Fibroblast of lung (primary cell): ENCODE measurements around the gene DENND4A. TPM values are rescaled to one million over a fixed set of nuclear protein-coding genes. Genes with fewer than 3 reads are reported as not detected.

Source experiments
- DNase-seq, 2 donors: peaks; one replicate each; pipeline versions ENCODE4 v3.0.0 to v3.0.0-alpha.2; 2010; ENCODE audit warnings: low read depth in 2 of 2
- H2AFZ ChIP-seq: 2 replicates; pipeline ENCODE4 v1.5.1; 2012; ENCODE audit warnings: low read length, control low read depth, inconsistent platforms
- H3K27ac ChIP-seq: 2 replicates; pipeline ENCODE4 v1.5.1; 2011; ENCODE audit warnings: low read length, control low read depth; ENCODE audit not compliant: insufficient read depth
- H3K27me3 ChIP-seq: 2 replicates; pipeline ENCODE4 v1.5.1; 2011; ENCODE audit warnings: mild to moderate bottlenecking, low read length; ENCODE audit not compliant: control insufficient read depth, insufficient read depth
- H3K36me3 ChIP-seq: 2 replicates; pipeline ENCODE4 v1.5.1; 2011; ENCODE audit warnings: low read length; ENCODE audit not compliant: control insufficient read depth, insufficient read depth
- H3K4me1 ChIP-seq: 2 replicates; pipeline ENCODE4 v1.5.1; 2011; ENCODE audit warnings: low read length; ENCODE audit not compliant: control insufficient read depth, insufficient read depth; ENCODE audit errors: extremely low read depth
- H3K4me2 ChIP-seq: 2 replicates; pipeline ENCODE4 v1.5.1; 2011; ENCODE audit warnings: low read length, control low read depth; ENCODE audit not compliant: insufficient read depth; ENCODE audit errors: extremely low read depth
- H3K4me3 ChIP-seq, 4 experiments: fragments of 200-600 bp in 1 of 4; sonication (generic) in 1 of 4; replicated peaks in 1 of 4; 2 replicates each; pipeline ENCODE4 v1.5.1; 2011 to 2016; ENCODE audit warnings: low read length in 4 of 4, low read depth in 3 of 4, mild to moderate bottlenecking in 3 of 4, control low read depth in 2 of 4, inconsistent platforms in 1 of 4, mixed read lengths in 1 of 4; ENCODE audit not compliant: insufficient read depth in 1 of 4; ENCODE audit errors: control extremely low read depth in 1 of 4
- H3K79me2 ChIP-seq: 2 replicates; pipeline ENCODE4 v1.5.1; 2012; ENCODE audit warnings: mild to moderate bottlenecking, low read length, inconsistent platforms; ENCODE audit not compliant: control insufficient read depth, insufficient read depth
- H3K9ac ChIP-seq: 2 replicates; pipeline ENCODE4 v1.5.1; 2011; ENCODE audit warnings: mild to moderate bottlenecking, low read length, control low read depth; ENCODE audit not compliant: insufficient read depth
- H3K9me3 ChIP-seq: 2 replicates; pipeline ENCODE4 v1.5.1; 2012; ENCODE audit warnings: low read depth, low read length; ENCODE audit not compliant: control insufficient read depth, insufficient read depth
- H4K20me1 ChIP-seq: 2 replicates; pipeline ENCODE4 v1.5.1; 2011; ENCODE audit warnings: low read length; ENCODE audit not compliant: control insufficient read depth, insufficient read depth; ENCODE audit errors: extremely low read depth
- EZH2 ChIP-seq: IDR thresholded peaks from 2 replicates; pipeline ENCODE4 v1.5.1; 2012; ENCODE audit warnings: low read length, control low read depth, mild to moderate bottlenecking; ENCODE audit errors: missing control alignments
- polyA plus RNA-seq, 2 donors: library from polyadenylated mRNA; depleted of rRNA in 1 of 2; stranded (reverse) in 1 of 2; unstranded in 1 of 2; fragments of >200 nt; gene quantifications; 2 replicates each; pipeline ENCODE4 v1.2.1, GENCODE V29; 2011 to 2012; ENCODE audit warnings: missing spikeins in 1 of 2
- total RNA-seq: library from RNA; depleted of rRNA; stranded (reverse); fragments of >200 nt; gene quantifications from 2 replicates; pipeline ENCODE4 v1.2.1, GENCODE V29; 2014
- TF ChIP-seq, protein P1 (sequence below), 2 donors: IDR thresholded peaks in 1 of 2; conservative IDR thresholded peaks in 1 of 2; 1 replicate in 1 of 2; 2 replicates in 1 of 2; pipeline ENCODE4 v1.5.1; 2011 to 2012; ENCODE audit warnings: low read length in 2 of 2, control low read depth in 1 of 2, inconsistent platforms in 1 of 2, low read depth in 1 of 2, mild to moderate bottlenecking in 1 of 2

The DENND4A gene
- total and polyA plus RNA-seq, 2 donors (not counting 1 experiment from before 2014, with no cell fraction given) = 16.7 to 30.6 TPM

DNA sequence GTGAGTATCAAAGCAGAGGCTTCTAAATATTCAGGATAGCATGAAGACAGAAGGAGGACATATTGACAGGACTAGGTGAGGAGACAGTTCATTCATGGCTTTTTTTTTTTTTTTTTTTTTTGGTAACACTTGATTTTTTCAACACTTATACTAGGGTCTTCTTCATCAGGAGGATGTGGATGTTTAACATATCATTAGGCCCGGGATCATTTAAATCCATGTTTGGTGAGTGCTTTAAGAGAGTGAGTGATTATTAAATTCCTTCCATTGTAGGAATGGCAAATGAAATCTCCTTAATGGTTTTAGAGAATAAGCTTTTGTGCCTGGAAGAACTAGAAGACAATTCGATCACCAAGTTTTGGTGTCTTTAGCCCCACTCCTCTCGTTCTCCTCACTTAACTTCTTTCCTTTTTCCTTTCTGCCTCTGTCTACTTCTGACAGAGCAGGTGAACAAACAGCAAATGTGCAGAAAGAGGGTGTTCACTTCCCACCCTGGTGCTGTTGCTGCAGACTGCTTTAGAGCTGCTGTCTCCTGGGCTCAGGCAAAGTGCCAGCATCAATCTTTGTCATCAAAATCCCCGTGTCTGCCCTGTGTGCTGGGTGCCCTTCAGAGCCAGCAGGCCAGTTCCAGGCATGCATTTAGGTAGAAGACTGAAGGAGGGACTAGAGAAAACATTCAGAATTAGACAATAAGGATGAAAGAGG lies 41.6 kb upstream of the DENND4A start:
- Histone ChIP-seq H3K79me2 (no peaks in the 10 kb centered on the region), H2AFZ (peak overlapping the region; percentile 0), H3K9ac (no peak overlapping the region), H3K27ac (no peak overlapping the region), H3K27me3 (no peaks in the 10 kb centered on the region), H4K20me1 (no peaks in the 10 kb centered on the region), H3K4me2 (no peak overlapping the region), H3K4me3 (no peak overlapping the region), H3K4me1 (peaks cover 6% of the 10 kb centered on the region), H3K36me3 (no peaks in the 10 kb centered on the region), H3K9me3 (no peaks in the 10 kb centered on the region)
- no peak for DNase-seq
- TF ChIP-seq, protein P1, sequence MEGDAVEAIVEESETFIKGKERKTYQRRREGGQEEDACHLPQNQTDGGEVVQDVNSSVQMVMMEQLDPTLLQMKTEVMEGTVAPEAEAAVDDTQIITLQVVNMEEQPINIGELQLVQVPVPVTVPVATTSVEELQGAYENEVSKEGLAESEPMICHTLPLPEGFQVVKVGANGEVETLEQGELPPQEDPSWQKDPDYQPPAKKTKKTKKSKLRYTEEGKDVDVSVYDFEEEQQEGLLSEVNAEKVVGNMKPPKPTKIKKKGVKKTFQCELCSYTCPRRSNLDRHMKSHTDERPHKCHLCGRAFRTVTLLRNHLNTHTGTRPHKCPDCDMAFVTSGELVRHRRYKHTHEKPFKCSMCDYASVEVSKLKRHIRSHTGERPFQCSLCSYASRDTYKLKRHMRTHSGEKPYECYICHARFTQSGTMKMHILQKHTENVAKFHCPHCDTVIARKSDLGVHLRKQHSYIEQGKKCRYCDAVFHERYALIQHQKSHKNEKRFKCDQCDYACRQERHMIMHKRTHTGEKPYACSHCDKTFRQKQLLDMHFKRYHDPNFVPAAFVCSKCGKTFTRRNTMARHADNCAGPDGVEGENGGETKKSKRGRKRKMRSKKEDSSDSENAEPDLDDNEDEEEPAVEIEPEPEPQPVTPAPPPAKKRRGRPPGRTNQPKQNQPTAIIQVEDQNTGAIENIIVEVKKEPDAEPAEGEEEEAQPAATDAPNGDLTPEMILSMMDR (conservative IDR thresholded peaks at IDR 0.05 in 1 of 2, IDR thresholded peaks at IDR 0.05 in 1 of 2; ENCODE audit: low read depth in 1 of 2, low read length in 2 of 2) = no peak
- no peak for TF ChIP-seq EZH2

DNA sequence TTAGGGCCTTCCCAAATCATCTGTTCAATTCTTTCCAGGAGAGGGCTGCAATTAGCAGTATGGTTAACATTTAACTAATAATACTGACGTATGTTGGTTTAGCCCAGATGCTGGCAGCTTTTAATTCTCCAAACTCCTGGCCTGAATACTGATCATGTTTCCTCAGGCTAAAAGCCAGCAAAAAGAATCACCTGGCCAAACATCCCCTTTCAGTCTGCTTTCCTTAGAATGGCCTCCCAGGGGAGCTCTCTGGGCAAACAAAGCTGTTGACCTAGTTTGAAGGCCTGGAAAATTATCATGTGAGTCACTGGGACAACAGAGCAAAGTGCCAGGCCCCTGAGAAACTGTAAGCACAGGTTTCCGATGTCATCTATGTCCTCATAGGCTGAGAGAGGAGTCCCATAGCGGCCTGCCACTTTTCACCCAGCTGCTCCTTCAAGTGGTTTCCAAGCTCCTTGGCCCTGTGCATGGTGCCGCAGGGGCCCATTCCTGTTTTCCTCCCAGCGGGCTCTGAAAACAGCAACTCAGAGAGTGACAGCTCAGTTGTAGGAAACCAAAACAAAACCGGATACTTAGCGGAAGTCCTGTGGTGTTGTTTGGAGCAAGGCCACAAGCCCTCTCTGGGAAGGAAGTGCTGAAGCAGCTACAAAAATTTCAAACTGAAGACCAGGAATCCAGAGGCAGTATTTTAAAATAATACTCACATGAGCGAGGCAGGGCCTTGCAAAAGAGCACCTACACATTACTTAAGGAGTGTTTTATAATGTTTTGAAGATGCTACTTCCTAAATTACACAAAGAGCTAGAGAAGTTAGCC lies 40.7 kb upstream of the DENND4A start:
- peak overlapping the region; percentile 36 for H3K27ac ChIP-seq
- H3K4me1 ChIP-seq = peaks cover 6% of the 10 kb centered on the region
- H3K79me2 ChIP-seq = no peaks in the 10 kb centered on the region
- no peak for TF ChIP-seq EZH2
- TF ChIP-seq, protein P1 (conservative IDR thresholded peaks at IDR 0.05 in 1 of 2, IDR thresholded peaks at IDR 0.05 in 1 of 2; ENCODE audit: low read depth in 1 of 2, low read length in 2 of 2) = peak; percentile 18 to 19
- peak overlapping the region; percentile 79 for H3K4me2 ChIP-seq
- peak; percentile 88 to 91 for DNase-seq
- no peak overlapping the region for H3K9ac ChIP-seq
- H2AFZ ChIP-seq = peak overlapping the region; percentile 64
- no peaks in the 10 kb centered on the region for H3K36me3 ChIP-seq
- peak overlapping the region in 1 of 4 experiments; percentile 34 for H3K4me3 ChIP-seq
- no peaks in the 10 kb centered on the region for H3K9me3 ChIP-seq
- no peaks in the 10 kb centered on the region for H4K20me1 ChIP-seq
- no peaks in the 10 kb centered on the region for H3K27me3 ChIP-seq

DNA sequence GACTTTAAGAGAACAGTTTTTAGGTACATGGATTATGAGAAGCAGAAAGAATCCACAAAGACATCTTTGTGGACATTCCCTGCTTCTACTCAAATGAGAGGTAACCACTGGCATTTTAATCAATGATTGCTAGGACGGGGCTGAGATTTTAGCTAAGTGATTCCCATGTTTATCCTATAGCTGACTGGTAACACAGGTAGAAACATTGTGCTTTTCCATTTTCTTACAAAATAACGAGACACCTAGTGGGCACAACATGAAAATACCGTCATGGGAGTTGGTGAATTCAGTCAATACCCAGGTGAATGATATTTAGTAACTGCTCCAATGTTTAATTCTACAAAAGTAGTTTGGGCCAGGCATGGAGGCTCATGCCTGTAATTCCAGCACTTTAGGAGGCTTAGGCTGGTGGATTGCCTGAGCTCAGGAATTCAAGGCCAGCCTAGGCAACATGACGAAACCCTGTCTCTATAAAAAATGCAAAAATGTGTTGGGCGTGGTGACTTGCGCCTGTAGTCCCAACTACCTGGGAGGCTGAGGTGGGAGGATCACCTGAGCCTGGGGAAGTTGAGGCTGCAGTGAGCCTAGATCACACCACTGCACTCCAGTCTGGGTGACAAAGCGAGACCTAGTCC lies 37.2 kb upstream of the DENND4A start:
- Histone ChIP-seq H3K27ac (no peak overlapping the region), H3K4me1 (peaks cover 6% of the 10 kb centered on the region), H3K9me3 (no peaks in the 10 kb centered on the region), H4K20me1 (no peaks in the 10 kb centered on the region), H2AFZ (no peak overlapping the region), H3K36me3 (no peaks in the 10 kb centered on the region), H3K9ac (no peak overlapping the region), H3K4me2 (no peak overlapping the region), H3K27me3 (no peaks in the 10 kb centered on the region), H3K4me3 (no peak overlapping the region), H3K79me2 (no peaks in the 10 kb centered on the region)
- TF ChIP-seq EZH2 = no peak
- TF ChIP-seq, protein P1 (conservative IDR thresholded peaks at IDR 0.05 in 1 of 2, IDR thresholded peaks at IDR 0.05 in 1 of 2; ENCODE audit: low read depth in 1 of 2, low read length in 2 of 2) = peak; percentile 33 to 53
- DNase-seq = peak; percentile 10 to 33
